Peyer's patch (tissue), 4 donors: ENCODE measurements around the gene PRRC2B. TPM values are rescaled to one million over a fixed set of nuclear protein-coding genes. Genes with fewer than 3 reads are reported as not detected.

Experiments used
- DNase-seq, 3 donors: peaks; one replicate each; pipeline ENCODE4 v3.0.0-alpha.2; 2017 to 2019
- H3K27ac ChIP-seq, 4 donors: fragments of 200-600 bp; sonication (generic); one replicate each; pipeline ENCODE4 v1.5.1; 2016 to 2019
- H3K27me3 ChIP-seq, 2 donors: fragments of 200-600 bp; sonication (generic); one replicate each; pipeline ENCODE4 v1.5.1; 2019
- H3K36me3 ChIP-seq, 3 donors: fragments of 200-600 bp; sonication (generic); one replicate each; pipeline ENCODE4 v1.5.1; 2016 to 2019
- H3K4me1 ChIP-seq, 4 donors: fragments of 200-600 bp; sonication (generic); one replicate each; pipeline ENCODE4 v1.5.1; 2016 to 2019
- H3K4me3 ChIP-seq, 4 donors: fragments of 200-600 bp; sonication (generic); 1 replicate in 3 of 4; 2 replicates in 1 of 4; pipeline ENCODE4 v1.5.1; 2016 to 2019; ENCODE audit warnings: mild to moderate bottlenecking in 1 of 4
- H3K9me3 ChIP-seq, 4 donors: fragments of 200-600 bp; sonication (generic); one replicate each; pipeline ENCODE4 v1.5.1; 2016 to 2019; ENCODE audit warnings: mild to moderate bottlenecking in 1 of 4
- CTCF ChIP-seq, 6 experiments: fragments of 450-650 bp in 4 of 6; fragments of 200-600 bp in 2 of 6; sonication (generic) in 1 of 6; IDR thresholded peaks; one replicate each; pipeline ENCODE4 v1.5.1; 2017 to 2019; ENCODE audit warnings: antibody characterized with exemption in 6 of 6, mild to moderate bottlenecking in 3 of 6, moderate library complexity in 1 of 6
- POLR2A ChIP-seq, 2 donors: fragments of 450-650 bp; IDR thresholded peaks; one replicate each; pipeline ENCODE4 v1.5.1; 2017; ENCODE audit warnings: antibody characterized with exemption in 2 of 2, mild to moderate bottlenecking in 2 of 2, moderate library complexity in 2 of 2
- total RNA-seq, 4 donors: library from RNA; depleted of rRNA; stranded (reverse); fragments of >200 nt; gene quantifications; one replicate each; pipeline ENCODE4 v1.1.0, GENCODE V29; 2016

The PRRC2B gene
- total RNA-seq, 4 donors from 2014 or later: 109 to 174 (median 149) TPM

DNA sequence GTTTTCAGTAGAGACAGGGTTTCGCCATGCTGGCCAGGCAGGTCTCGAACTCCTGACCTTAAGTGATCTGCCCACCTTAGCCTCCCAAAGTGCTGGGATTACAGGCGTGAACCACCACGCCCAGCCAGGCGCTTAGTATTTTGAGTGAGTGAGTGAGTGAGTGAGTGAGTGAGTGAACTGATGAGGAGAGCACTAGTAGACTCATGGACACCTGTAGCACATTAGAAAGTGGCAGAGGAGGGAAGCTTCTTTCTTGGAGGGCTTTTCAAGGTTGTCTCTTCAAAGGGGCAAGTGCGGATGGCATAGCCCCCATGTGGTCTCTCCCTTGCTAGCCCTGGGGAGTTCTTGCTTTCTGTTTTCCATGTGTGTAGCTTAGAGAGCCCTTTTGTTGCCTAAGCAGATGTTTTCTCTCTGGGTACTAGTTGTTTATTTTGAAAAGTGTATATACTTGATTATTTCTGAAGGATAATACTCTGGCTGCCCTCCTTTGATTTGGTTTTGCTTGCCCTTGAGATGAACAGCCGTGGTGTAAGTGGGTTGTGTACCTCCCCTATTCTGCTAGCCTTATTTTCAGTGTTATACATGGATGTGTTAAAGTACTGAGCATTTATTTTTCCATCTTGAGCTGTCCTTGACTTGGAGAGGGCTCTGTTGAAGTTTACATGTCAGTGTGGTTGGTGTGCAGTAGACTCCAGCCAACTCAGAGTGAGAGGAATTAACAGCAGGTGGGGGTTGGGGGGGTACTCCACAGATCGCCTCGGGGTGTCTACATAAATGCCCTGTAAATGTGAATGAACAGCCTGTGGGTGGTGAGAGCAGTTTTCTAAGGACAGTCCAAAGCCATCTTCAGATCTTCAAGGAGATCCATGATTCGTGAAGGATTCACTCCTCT lies 35.5 kb downstream of the PRRC2B start:
- peaks cover 0 to 25% (median 0%) of the 10 kb centered on the region in 4 donors for H3K4me1 ChIP-seq
- no peak for DNase-seq
- peaks cover 0 to 35% (median 0%) of the 10 kb centered on the region in 3 donors for H3K36me3 ChIP-seq
- TF ChIP-seq CTCF (IDR thresholded peaks at IDR 0.05) (no peak), POLR2A (IDR thresholded peaks at IDR 0.05) (no peak)
- no peak overlapping the region for H3K4me3 ChIP-seq
- H3K27ac ChIP-seq: no peak overlapping the region
- H3K27me3 ChIP-seq: no peaks in the 10 kb centered on the region
- no peaks in the 10 kb centered on the region for H3K9me3 ChIP-seq

GRCh38 chr9:131432050-131432449 lies 38.2 kb downstream of the PRRC2B start:
- H3K4me3 ChIP-seq: no peak overlapping the region
- TF ChIP-seq CTCF (IDR thresholded peaks at IDR 0.05) (no peak), POLR2A (IDR thresholded peaks at IDR 0.05) (no peak)
- no peak overlapping the region for H3K27ac ChIP-seq
- no peaks in the 10 kb centered on the region for H3K9me3 ChIP-seq
- no peaks in the 10 kb centered on the region for H3K27me3 ChIP-seq
- peaks cover 0 to 59% (median 0%) of the 10 kb centered on the region in 3 donors for H3K36me3 ChIP-seq
- DNase-seq: peak in 1 of 3 donors; percentile 21
- H3K4me1 ChIP-seq: peaks cover 0 to 22% (median 0%) of the 10 kb centered on the region in 4 donors

GRCh38 chr9:131432597-131433301 lies 38.9 kb downstream of the PRRC2B start:
- no peak for TF ChIP-seq POLR2A (IDR thresholded peaks at IDR 0.05)
- TF ChIP-seq CTCF (IDR thresholded peaks at IDR 0.05): no peak
- DNase-seq: peak in 1 of 3 donors; percentile 43
- H3K9me3 ChIP-seq: no peaks in the 10 kb centered on the region
- peaks cover 0 to 22% (median 0%) of the 10 kb centered on the region in 4 donors for H3K4me1 ChIP-seq
- H3K36me3 ChIP-seq: peaks cover 0 to 64% (median 0%) of the 10 kb centered on the region in 3 donors
- H3K27ac ChIP-seq: no peak overlapping the region
- no peaks in the 10 kb centered on the region for H3K27me3 ChIP-seq
- H3K4me3 ChIP-seq: no peak overlapping the region

- H3K4me1 ChIP-seq: peaks cover 0 to 22% (median 0%) of the 10 kb centered on the region in 4 donors
- H3K27me3 ChIP-seq: no peaks in the 10 kb centered on the region
- no peak overlapping the region for H3K4me3 ChIP-seq
- no peak for DNase-seq
- H3K27ac ChIP-seq: peak overlapping the region in 1 of 4 donors; percentile 47
- TF ChIP-seq CTCF (IDR thresholded peaks at IDR 0.05): no peak
- TF ChIP-seq POLR2A (IDR thresholded peaks at IDR 0.05): no peak
- no peaks in the 10 kb centered on the region for H3K9me3 ChIP-seq
- peaks cover 0 to 70% (median 0%) of the 10 kb centered on the region in 3 donors for H3K36me3 ChIP-seq
Measured at GRCh38 chr9:131433302-131433854, 39.5 kb downstream of the PRRC2B start.

- H3K4me3 ChIP-seq: no peak overlapping the region
- H3K27ac ChIP-seq: no peak overlapping the region
- H3K4me1 ChIP-seq: peaks cover 0 to 10% (median 0%) of the 10 kb centered on the region in 4 donors
- H3K36me3 ChIP-seq: peaks cover 0 to 83% (median 0%) of the 10 kb centered on the region in 3 donors
- H3K27me3 ChIP-seq: no peaks in the 10 kb centered on the region
- H3K9me3 ChIP-seq: no peaks in the 10 kb centered on the region
- no peak for DNase-seq
- TF ChIP-seq CTCF (IDR thresholded peaks at IDR 0.05) (no peak), POLR2A (IDR thresholded peaks at IDR 0.05) (no peak)
Measured at GRCh38 chr9:131434673-131435072, 40.8 kb downstream of the PRRC2B start.
